Measurements from ENCODE around the gene CCNL2. TPM values are rescaled to one million over a fixed set of nuclear protein-coding genes. Genes with fewer than 3 reads are reported as not detected.

Gene CCNL2
- total and polyA plus RNA-seq, 2 of the 13 experiments (the other 11 are each of a cell fraction or from before 2014, with no cell fraction given): 105 to 340 TPM

GRCh38 chr1:1352786-1353388, 46.2 kb downstream of the CCNL2 start:
- Histone ChIP-seq H4K20me1 (ENCODE audit: insufficient read depth, low read length) (no peaks in the 10 kb centered on the region), H3K4me3 (replicated peaks in 1 of 3; ENCODE audit: insufficient read depth in 1 of 3, low read depth in 2 of 3, low read length in 3 of 3) (no peak overlapping the region), H2AFZ (ENCODE audit: low read length) (no peak overlapping the region), H3K9ac (ENCODE audit: insufficient read depth, low read depth, low read length) (no peak overlapping the region), H3K27ac (ENCODE audit: extremely low read length, insufficient read depth, low read length) (no peak overlapping the region), H3K36me3 (replicated peaks in 1 of 2; ENCODE audit: control insufficient read depth in 1 of 2, insufficient read depth in 2 of 2, low read length in 2 of 2) (no peaks in the 10 kb centered on the region), H3K4me1 (ENCODE audit: insufficient read depth, low read length) (peaks cover 26% of the 10 kb centered on the region), H3K4me2 (ENCODE audit: low read depth, low read length) (no peak overlapping the region), H3K27me3 (ENCODE audit: control insufficient read depth in 1 of 2, insufficient read depth in 2 of 2, low read length in 2 of 2) (no peaks in the 10 kb centered on the region), H3K79me2 (ENCODE audit: insufficient read depth, low read length) (peaks cover 13% of the 10 kb centered on the region), H3K9me3 (ENCODE audit: low read length) (no peaks in the 10 kb centered on the region)
- intact Hi-C loops (cut with micrococcal nuclease; ENCODE audit: unreplicated experiment) (no loop called here), in situ Hi-C loops (cut with HindIII; ENCODE audit: extremely low pct_ligation_motif_present, low pct_unique_long_range_greater_than_20kb) (no loop called here)
- POLR2A ChIA-PET: interaction anchor here (1.4 to 1.8 kb wide), 3 partner anchors 19 to 80 kb away, joined by 4 to 7 read pairs (median 6); partner anchors contain the start of gene AURKAIP1
- TSS peak; percentile 55 for BruUV-seq (replicated peaks)
- TF ChIP-seq BORCS8-MEF2B (CRISPR knock-in tag; IDR thresholded peaks at IDR 0.05) (0 out of 2 replicates have a peak, but pooled peaks have one; percentile 15), POLR2G (IDR thresholded peaks at IDR 0.05; ENCODE audit: low read depth, low read length) (peak; percentile 21; the same call in 1 of the 2 replicates), RBM22 (optimal IDR thresholded peaks at IDR 0.05; ENCODE audit: low read length) (peak; percentile 72), HNRNPL (IDR thresholded peaks at IDR 0.05; ENCODE audit: low read depth, low read length) (no peak), NONO (IDR thresholded peaks at IDR 0.05) (no peak), NONO (CRISPR knock-in tag; conservative IDR thresholded peaks at IDR 0.05) (peak; percentile 0), ZNF770 (CRISPR knock-in tag; IDR thresholded peaks at IDR 0.05) (no peak), POLR2AphosphoS5 (IDR thresholded peaks at IDR 0.05; ENCODE audit: low read depth, low read length) (peak; percentile 39; the same call in 1 of the 2 replicates), ZNF709 (CRISPR knock-in tag; IDR thresholded peaks at IDR 0.05) (no peak)
- WGBS (ENCODE audit: low lambda C conversion rate): no CpG with 5 or more reads among the region's 5 CpGs
- FAIRE-seq: no peak
- no peak for ATAC-seq
- no peak for DNase-seq (ENCODE audit: low spot score)
- CTCF ChIA-PET (ENCODE audit: low intra/inter-chr PET ratio, low total read pairs): no interaction called here
